HL-60/S4 treated with phorbol 12-myristate 13-acetate at 8.2 ng/mL for 4 days and 3 days (cell line): Measurements from ENCODE around the gene TUBA4A.
"Not testable (repeated sequence)": the region's sequence is repeated elsewhere in the genome, so short reads cannot be mapped to it uniquely, and the experiment has no call there.

Source experiments
- in situ Hi-C: fragments of 300-500 bp; cut with MboI; formaldehyde crosslinking; loops from 2 replicates; pipeline ENCODE4 v1.15.0; 2022; ENCODE audit warnings: low sequenced_read_pairs

TUBA4A gene

GRCh38 chr2:219214141-219214540 is 39.6 kb downstream of the TUBA4A start:
- in situ Hi-C loops: no loop called here

- in situ Hi-C loops: no loop called here
Measured at GRCh38 chr2:219213486-219214071, 40.1 kb downstream of the TUBA4A start.

- in situ Hi-C loops: no loop called here
Measured at GRCh38 chr2:219213026-219213415, 40.7 kb downstream of the TUBA4A start.

GRCh38 chr2:219210886-219211362 is 42.8 kb downstream of the TUBA4A start:
- in situ Hi-C loops: no loop called here

- in situ Hi-C loops: no loop called here
Measured at GRCh38 chr2:219210196-219210885, 43.4 kb downstream of the TUBA4A start.

DNA sequence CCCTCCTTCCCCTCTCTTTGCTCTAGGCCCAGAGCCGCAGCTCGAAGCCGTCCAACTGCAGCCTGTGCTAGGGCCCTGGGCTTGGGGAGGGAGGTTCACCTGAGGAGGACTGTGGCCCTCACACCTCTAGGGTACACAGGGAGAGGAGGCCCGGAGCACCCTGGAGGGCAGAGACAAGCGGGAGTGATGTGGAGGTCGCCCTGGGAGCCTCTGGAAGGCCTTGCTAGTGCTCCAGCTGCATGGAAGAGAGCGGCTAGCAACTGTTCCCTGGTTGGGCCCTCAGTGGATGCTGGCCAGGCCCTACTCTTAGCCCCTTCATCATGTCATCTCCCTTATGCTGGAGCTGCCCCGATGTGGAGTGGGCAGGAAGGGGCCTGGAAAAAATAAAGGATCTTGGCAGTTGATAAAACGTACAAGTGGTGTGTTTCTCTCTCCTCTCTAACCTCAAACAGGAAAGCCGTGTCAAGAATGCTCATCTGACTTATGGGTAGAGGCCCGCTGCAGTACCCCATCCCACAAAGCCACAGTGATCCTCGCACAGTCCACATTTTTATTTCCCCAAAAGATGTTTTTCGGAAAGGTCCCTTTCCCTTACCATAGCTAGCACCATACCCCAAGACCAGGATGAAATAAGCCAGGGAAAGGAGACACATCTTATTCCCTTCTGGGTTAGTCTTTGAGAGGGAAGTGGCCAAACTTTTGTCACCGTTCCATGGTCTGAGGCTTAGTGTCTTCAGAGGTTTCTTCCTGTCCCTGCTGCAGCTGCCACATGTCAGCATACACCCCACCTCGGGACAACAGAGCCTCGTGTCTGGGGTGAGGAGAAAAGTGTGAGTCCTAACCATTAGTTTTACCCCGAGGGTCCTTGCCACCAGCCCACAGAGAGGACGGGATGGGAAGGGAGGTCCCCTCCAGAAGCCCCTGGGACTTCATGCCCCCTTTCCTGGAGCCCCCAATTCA is 44.2 kb downstream of the TUBA4A start:
- in situ Hi-C loops: no loop called here

- in situ Hi-C loops: no loop called here
Measured at GRCh38 chr2:219207884-219208740, 45.6 kb downstream of the TUBA4A start.

- in situ Hi-C loops: no loop called here
Measured at GRCh38 chr2:219207134-219207883, 46.4 kb downstream of the TUBA4A start.

- in situ Hi-C loops: no loop called here
Measured at GRCh38 chr2:219206328-219207133, 47.2 kb downstream of the TUBA4A start, which contains the start of gene ZFAND2B. ZFAND2B (plus strand) TSS chr2:219206782; CDS start chr2:219206988, 206 bp downstream.

- in situ Hi-C loops: no loop called here
Measured at GRCh38 chr2:219205981-219206327, 47.8 kb downstream of the TUBA4A start.

DNA sequence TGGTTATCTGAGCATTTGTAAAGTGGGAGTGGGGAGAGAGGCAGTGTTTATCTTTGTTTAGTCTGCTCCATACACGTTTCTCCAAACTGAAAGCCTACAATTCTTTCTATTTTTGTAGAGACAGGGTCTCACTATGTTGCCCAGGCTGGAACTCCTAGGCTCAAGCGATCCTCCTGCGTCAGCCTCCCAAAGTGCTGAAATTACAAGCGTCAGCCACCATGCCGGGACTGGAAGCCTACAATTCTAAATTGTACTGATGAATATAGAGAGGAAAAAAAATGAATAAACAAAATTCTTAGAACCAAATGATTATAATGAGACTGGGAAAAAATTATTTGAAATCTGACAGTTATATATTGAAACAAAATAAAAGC is 48.6 kb downstream of the TUBA4A start:
- in situ Hi-C loops: no loop called here

GRCh38 chr2:219204425-219205164 is 49.1 kb downstream of the TUBA4A start:
- in situ Hi-C loops: no loop called here

- in situ Hi-C loops: not testable (repeated sequence)
Measured at GRCh38 chr2:219201331-219201730, 52.4 kb downstream of the TUBA4A start.

GRCh38 chr2:219200502-219201326 is 53.0 kb downstream of the TUBA4A start:
- in situ Hi-C loops: not testable (repeated sequence)
